ENCODE measurements around the gene ELMO1.

ELMO1 gene

DNA sequence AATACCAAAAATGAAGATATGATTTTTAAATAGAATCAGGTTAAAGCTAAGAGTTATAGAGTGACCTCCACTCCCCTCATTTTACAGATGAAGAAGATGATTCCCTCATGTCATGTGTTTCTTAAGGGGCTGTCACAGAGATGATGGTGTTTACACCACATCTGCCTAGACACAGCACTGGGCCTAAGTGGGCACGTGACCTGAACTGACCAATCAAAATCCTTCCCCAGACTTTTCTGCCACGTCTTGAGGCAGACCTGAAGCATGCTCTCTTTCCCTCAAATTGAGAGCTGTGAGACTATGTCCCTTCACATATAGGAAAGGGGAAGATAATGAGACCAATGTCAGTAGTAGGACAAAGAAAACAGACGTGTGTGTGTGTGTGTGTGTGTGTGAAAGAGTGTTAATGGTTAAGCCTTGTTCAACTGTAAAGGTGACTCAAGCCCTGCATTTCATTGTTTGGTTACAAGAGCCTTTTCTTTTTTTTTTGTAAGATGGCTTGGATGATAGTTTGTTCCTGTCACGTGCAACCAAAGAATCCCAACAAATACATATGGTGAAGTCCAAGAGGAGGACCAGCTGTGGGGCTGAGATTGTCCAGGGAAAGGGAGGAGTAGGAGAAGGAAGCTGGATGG is 551.6 kb downstream of the ELMO1 start:
- DNase-seq: no peak

DNA sequence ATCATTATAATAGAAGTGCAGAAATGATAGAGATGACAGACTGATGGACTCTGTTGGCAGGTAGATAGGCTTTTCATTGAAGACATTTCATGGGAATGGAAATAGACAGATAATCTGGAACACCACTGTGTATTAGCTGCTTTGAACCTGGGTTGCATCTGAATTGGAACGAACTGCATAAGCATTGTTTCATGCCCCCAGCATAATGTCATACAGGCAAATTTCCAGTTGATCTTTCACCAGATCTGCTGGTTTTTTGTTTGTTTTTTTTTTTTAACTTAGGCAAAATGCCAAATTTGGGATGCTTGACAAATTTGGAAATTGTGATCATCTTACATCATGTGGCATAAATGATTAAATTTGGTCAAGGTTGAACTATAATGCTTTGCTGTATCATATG is 552.2 kb downstream of the ELMO1 start:
- DNase-seq: no peak

DNA sequence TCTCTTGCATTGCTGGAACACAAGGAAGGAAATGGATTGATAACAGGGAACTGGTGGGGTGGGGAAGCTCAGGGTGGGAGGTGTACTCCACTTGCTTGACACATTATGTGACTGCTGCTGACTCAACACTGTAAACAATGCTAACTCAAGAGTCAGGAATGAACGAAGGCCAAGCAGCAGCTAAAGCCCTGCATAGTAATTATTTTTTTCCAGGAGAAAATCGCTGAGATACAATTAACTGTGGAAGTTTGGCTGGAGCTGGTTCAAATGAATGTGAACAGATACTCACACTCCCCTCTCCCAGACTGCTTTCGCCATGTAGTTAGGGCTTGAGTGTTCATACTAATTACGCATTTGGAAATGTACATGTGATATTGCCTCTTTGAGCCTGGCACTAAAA is 553.5 kb downstream of the ELMO1 start:
- no peak for DNase-seq

DNA sequence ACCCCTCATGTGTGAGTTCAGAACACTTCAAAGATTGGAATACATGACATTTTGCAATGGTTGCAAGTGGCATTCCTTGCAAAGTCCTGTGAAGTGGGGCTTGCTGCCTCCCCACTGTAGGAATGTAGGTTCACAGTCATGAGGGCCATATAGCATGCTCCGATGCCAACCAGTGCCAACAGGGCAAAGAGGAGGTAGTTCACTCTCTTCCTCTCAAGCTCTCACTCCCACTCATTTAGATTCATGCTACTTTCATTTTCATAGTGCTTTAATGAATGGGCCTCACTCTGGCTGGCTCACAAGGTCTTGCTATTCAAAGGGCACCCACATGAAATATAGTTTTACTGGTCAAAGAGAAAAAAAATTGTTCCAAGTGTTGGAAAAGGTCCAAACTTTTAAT is 554.5 kb downstream of the ELMO1 start:
- no peak for DNase-seq

DNA sequence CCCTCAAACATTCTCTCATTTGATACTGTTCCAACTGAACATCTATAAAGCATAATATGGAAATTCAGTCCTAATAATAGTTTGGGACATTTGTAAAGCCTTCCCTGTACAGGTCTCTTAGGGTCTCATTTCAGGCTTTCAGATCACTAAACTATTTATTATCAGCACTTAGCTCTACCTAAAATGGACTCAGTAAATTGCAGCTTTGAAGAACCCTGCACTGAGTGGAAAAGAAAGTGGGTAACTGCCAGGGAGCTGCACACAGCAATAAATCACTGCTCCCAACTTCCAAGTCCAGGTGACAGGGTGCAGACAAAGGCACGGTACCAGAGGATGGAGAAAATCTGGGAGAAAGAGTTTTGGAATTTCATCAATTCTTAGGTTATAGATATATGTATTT is 559.5 kb downstream of the ELMO1 start:
- DNase-seq: no peak

DNA sequence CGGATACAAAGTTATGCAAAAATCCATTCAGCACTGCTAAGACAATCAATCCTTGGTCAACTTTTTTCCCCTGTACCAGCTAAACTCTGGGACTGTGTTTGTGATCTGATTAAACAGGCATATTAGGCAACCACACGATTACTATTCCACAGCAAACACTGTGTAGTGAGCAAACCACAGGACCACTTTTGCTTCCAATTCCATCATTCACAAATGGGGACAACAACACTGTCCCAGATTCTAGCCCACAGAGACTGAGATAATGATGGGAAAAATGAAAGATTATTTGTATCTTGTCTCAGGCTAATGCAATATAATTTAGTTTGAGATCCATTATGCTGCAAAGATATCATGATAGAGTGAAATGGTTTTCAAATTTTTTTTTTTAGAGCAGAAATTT is 560.7 kb downstream of the ELMO1 start:
- DNase-seq: no peak

DNA sequence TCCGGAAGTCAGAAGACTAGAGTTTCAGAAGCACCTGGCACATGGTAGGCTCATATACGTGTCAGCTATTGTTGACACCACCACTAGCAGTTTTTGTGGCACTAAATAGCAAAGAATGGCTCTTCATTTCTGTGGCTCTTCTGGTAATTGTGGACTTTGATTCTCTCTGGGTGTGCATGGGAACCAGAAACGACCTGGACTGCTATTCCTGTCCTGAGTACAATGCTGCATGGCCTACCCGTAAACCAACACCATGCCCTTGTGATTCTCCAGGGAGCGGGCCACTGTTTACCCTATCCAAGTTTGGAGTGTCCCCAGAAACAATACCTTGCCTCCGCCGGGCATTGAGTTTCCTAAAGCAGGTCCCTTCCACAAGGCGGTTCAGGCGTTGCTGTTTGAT is 561.4 kb downstream of the ELMO1 start:
- no peak for DNase-seq

DNA sequence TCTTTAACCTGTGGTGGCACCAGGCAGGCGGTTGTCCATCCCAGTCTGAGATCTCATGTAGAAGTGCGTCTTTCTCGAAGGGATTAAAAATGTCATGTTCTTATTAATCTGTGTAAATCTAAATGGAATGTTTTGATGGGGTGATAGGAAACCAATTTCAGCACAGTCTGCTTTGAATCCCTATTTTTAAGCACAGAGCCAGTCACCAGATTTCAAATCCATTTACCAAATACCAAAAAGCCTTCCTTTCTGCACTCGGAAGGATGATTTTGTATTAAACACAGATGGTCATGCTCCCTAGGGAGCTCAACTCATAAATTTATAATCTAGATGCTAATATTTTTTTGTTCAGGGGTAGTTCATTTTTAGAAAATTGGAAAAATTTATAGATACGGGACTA is 563.8 kb downstream of the ELMO1 start:
- no peak for DNase-seq

DNA sequence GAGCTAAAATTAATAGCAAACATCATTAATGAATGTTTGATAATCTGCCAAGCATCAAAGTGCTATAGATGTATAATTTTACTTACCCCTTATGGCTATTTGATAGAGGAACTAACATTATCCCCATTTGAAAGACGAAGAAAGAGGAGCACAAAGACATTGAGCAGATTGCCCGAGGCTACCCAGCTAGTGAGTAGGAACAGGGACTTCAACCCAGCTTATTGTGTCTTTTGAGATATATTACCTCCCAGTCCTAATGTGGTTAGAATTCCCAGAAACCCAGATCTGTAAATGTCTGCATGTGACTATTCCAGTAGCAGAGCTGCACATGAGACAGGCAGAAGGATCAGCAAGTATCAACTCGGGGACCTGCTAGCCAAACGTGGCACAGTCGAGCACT is 564.3 kb downstream of the ELMO1 start:
- no peak for DNase-seq

DNA sequence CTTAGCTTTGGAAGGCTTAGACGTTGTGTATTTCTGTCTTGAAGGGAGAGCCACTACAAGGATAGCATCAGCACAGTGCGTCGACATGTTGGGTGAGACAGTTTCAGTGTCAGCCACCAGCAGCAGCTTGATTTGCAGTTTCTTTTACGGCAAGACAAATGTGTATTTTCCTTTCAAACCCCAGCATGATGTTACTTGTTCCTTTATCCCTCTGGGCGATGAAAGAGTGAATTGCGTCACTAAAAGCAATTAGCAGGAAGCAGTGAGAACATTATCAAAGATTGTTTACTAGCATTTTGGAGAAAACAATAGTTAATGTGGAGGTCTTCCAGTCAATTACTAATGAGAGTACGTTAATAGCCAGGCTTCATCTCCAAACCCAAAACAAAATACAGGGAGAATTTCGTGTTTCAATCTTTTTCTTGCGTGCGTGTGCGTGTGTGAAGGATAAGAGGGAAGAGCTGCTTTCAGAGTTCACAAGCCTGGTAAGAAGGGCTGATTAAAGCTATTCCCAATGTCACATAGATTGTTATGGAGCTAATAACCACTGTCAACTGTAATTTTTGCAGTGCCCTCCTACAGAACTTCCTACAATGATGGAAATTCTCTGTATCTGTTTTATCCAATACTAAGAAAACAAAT is 567.3 kb downstream of the ELMO1 start:
- DNase-seq: no peak

DNA sequence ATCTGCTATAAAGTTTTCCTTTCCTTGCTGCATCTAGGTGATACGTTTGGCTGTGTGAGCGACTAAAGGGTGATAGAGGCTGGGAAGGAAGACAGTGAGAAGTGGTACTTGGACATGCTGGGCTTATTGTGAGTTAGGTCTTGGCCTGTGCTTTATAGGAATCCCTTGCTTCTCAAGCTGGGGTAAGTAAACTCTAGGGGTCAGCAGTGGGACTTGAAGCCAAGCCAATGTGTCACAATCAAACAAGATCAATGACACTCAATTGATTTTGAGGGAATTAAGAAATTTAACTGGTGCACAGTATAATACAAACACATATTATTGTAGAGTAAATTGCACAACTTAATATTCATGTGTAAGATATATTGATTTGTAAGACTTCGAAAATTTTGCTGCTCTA is 568.6 kb downstream of the ELMO1 start:
- DNase-seq: no peak

DNA sequence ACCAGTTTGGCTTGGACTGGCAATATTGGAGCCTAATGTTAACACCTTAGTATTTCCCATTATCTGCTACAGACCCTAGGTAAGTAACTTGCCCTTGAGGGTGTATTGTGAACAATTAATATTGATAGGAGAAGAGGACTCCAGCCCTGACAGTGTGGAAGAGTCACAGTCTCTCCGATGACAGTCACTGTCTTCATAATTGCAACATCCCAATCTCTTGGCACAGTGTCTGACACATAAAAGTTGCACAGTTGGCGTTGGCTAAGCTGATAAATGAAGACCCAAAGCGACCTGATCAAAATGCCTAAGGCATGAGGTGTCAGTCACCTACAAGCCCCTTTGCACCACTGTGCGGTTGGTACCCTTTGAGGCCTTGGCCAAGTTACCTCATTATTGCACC is 569.6 kb downstream of the ELMO1 start:
- DNase-seq: no peak

DNA sequence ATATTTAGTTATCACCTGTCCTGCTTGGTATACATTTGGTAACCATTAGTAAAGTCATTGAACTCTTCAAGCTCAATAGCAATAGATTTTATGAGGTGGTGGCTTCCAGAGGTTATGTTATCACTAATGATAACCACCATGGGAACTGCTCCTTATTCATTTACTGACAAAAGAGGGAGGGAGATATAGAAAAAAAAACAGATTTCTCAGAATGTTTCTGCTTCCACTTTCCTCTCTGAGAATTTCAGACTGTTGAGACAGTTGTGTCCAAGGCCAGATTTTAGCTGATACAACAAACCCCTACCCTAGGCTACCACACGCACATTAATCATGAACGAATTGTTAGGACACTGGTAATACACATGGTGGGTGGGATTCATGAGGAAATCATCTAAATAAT is 570.4 kb downstream of the ELMO1 start:
- no peak for DNase-seq

DNA sequence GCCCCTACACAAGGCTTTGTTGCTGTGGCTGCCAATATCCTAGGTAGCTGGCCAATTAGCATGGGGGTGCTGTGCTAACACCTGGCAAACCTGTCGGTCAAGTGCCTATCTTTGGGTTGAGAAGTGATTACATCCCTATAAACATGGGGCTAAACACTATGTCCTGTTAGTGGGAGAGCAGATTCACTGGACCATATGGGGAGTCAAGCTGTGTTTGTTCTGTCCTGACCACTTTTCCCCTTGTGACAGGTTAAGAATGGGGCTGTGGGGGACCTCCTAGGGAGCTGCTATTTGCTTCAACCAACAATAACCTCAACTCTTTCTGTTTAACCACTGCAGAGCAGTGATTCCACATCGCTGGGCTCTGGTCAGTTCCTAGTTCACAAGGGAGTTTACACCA is 572.9 kb downstream of the ELMO1 start:
- no peak for DNase-seq

DNA sequence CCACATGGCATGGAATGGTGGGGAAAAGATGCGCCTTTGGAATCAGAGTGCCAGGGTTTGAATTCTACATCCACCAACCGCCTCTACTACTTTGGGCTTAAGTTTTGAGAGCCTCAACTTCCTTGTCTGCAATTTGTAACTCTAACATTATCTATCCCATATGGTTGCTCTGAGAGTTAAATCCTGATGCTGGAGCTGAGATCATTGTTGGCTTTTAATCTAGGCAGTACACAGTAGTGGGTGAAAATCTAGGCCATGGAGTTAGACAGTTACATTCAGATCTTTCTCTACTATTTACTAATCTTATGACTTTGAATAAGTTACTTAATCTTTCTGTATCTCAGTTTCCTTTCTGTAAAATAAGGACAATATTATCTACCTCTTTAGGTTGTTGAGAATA is 574.6 kb downstream of the ELMO1 start:
- no peak for DNase-seq

DNA sequence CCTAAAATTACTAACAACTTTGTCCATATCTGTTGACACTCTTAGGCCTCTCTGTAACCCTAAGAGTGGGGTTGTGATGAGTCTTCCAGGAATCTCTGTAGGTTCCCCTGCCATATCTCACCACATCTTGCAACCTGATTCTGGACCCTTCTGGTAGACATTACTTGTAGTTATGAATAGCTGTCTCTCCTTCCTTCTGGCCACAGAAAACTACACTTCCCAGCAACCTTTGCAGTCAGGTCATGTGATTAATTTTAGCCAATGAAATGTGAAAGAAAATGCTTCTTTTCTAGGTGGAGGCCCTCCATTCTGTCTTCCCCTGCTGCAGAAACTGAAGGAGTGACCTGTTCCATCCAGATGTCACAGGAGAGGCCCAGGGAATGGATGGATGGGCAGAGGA is 576.8 kb downstream of the ELMO1 start:
- no peak for DNase-seq

DNA sequence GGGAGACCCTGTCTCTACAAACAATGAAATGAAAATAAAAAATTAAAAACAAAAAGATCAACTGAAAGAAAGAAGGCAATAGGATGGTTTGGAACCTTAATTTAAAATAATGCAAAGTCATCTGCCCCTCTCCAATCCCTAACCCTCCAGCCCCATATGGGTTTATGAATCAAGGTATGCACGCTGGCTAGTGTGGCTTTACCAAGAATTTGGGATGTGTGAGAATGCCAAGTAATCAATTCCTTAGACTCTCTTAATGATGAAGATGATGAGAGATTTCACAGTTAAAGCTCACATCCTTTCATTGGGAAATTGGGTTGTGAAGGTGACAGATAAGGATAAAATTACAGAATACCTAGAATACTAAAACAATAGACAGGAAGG is 577.3 kb downstream of the ELMO1 start:
- no peak for DNase-seq

DNA sequence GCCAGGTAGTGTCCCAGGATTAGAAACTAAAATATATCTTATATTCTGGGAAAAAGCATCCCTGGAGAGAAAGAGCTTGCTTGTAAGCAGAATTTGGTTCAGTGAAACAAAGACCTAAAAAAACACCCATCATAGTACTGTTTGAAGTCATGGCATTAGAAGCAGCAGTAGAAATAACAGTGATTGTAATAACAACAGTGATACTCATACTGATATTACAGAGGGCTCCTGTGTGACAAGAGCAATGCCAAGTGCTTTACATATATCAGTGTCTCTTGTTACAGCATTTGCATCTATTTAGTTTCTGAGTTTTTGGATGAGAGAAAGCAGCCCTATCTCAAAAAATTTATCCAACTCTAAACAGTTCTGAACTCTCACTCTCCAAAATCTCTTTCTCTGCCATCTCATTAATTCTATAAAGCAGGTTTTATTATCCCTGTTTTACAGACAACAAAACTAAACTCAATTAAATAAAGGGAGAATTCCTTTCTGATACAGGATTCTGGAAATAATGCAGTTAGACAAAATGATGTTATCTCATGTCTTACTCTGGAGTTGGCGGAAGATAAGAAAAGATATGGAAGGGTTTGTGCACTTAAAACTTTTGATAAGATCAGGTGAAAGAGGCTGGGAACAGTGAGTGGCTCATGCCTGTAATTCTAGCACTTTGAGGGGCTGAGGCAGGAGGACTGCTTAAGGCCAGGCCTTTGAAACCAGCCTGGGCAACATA is 577.9 kb downstream of the ELMO1 start:
- DNase-seq: no peak

DNA sequence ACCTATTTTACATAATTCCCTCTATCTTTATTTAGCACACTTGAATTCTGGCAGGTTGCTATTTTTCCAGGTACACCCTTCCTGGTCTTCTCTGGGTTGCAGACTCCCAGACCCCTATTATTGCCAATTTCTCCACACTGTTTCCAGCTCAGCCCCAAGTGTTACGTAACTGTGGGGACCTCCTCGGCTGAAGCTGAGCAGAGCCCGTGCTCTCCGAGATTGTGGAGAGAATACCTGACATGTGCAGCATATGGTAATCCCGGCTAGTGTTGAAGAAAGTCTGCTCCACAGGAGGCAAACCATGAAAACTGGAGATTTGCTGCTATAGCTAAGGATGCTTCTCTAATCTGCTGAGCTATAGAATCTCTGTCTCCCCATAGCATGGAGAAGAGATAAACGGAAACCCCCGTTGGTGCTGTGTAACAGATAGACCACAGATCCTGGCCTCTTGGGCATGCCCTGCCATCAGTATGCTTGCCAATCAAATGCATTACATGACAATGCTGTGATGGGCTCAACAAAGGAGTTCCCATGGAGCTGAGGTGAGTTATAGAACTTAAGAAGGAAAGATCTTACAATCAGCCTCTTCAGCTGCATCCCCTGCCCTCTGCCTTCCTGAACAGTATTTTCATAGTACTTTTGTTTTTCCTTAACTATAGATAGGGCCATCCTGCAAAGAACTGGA is 579.8 kb downstream of the ELMO1 start:
- no peak for DNase-seq

DNA sequence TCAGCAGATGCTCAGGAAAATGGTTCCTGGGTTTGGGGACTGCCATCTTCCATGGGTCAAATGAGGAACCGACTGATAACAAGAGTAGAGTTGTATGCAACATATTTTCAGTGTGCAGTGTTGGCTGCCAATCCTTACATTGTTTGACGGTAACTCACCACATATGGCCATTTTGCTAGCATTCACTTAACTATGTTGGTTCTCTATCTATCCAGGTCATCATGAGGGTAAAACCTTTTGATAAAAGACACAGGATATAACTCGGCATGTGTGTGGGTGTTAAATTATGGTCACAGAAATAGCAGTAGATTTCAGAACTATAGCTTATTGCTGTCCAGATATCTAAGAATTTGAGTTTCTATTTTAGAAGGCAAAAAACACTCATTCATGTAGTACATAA is 583.6 kb downstream of the ELMO1 start:
- no peak for DNase-seq

DNA sequence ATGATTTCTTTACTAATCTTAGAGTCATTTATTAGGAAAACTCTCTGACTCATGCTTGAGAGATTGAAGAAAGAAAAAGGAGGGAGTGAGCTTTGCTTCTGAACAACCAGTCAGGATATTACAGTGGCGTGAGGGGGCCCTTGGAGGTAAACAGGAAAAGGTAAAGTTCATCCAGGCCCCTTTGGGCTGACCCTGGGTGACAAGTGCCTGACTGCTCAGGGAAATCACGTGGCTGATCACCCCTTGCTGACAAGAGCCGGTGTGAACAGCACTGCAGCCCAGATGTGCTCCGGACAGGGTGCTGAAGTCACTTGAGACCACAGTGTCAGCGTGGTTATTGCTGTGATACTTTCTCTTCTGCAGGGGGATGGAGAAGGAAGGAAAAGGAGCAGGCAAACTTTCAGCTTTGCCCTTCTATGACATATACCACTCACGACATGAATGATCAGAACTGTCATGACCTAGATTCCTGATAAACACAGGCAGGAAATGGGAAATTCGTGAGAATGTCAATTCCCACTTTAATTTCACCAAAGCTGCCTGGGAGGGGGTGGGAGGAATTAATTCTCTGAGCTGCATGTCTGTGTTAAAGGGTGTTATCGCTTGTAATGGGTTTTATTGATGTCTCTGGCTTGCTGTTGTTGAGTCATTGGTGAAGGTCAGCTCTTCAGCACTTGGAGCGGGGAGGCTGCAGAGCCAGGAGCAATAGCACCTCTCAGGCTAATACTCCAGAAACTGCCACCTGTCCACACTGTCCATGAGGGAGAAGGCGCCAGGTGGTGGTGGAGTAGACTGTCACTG is 584.6 kb downstream of the ELMO1 start:
- DNase-seq: no peak

DNA sequence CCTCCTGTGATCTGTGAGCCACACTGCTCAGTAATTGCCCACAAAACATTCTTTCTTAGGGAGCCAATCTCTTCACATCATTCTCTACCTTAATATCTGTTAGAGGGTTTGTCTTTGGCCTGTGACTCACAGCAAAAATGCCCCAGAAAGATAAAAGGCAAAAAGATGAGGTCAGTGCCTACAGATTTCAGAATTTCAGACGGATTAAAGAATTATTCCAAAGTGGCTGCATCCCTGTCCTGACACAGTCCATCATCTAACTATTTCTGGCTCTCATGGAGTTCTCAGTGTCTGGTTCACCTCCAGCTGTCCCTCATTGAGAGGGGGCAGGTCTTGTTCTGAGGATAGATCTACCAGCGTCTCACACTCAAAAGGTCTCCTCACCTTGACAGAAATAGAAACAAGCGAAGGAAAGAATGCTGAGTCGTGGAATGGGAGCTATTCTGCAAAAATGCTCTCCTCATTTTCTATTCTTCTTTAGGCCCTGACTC is 585.8 kb downstream of the ELMO1 start:
- no peak for DNase-seq

DNA sequence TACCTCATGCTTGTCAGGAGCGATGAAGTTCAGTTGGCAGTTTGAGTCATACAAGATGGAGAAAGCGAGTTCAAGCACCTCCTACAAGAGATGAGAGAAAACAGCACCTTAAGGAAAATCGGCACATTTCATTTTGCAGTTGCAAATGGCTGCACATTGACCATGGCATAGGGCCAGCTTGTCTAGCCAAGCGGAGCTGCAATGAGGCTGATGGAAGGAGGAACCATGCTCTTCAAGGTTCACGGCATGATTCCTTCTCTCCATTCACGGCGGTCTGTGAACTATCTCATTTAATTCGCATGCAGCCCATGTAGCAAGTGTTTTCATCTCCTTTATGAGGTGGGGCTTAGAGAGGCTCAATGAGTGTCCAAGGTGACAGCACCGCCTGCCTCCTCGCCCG is 587.0 kb downstream of the ELMO1 start:
- no peak for DNase-seq

All from activated CD4-positive, alpha-beta T cell treated with anti-CD3 and anti-CD28 coated beads for 4 hours (primary cell).